GM23338 (cell line): ENCODE data around the gene UBASH3A. TPM values are rescaled to one million over a fixed set of nuclear protein-coding genes. Genes with fewer than 3 reads are reported as not detected.

Source experiments
- ATAC-seq: fragments of 200-7000 bp; cut with Tn5 transposase; 3 replicates; pipeline ENCODE4 v1.9.1; 2020
- DNase-seq: peaks from one replicate; pipeline ENCODE4 v3.0.0-alpha.2; 2015; ENCODE audit warnings: low spot score
- H2AFZ ChIP-seq: fragments of 200-600 bp; sonication (generic); 2 replicates; pipeline ENCODE4 v1.8.0; 2016; ENCODE audit warnings: antibody characterized with exemption, mild to moderate bottlenecking, moderate library complexity
- H3F3A ChIP-seq: fragments of 200-600 bp; sonication (generic); replicated peaks from 2 replicates; pipeline ENCODE4 v1.8.0; 2017; ENCODE audit warnings: antibody characterized with exemption, mixed run types, low read depth
- H3K27ac ChIP-seq: fragments of 200-600 bp; sonication (generic); 2 replicates; pipeline ENCODE4 v1.6.1; 2016; ENCODE audit warnings: low read depth
- H3K27me3 ChIP-seq: fragments of 200-600 bp; sonication (generic); 2 replicates; pipeline ENCODE4 v1.8.0; 2016; ENCODE audit warnings: mild to moderate bottlenecking, mixed run types, moderate library complexity; ENCODE audit not compliant: insufficient read depth
- H3K36me3 ChIP-seq: fragments of 200-600 bp; sonication (generic); 2 replicates; pipeline ENCODE4 v1.8.0; 2016; ENCODE audit warnings: mild to moderate bottlenecking; ENCODE audit not compliant: insufficient read depth
- H3K4me1 ChIP-seq: fragments of 200-600 bp; sonication (generic); 2 replicates; pipeline ENCODE4 v1.8.0; 2016; ENCODE audit warnings: mild to moderate bottlenecking, moderate library complexity; ENCODE audit not compliant: insufficient read depth
- H3K4me2 ChIP-seq: fragments of 200-600 bp; sonication (generic); 2 replicates; pipeline ENCODE4 v1.7.1; 2017; ENCODE audit warnings: mixed run types
- H3K4me3 ChIP-seq: fragments of 200-600 bp; sonication (generic); 2 replicates; pipeline ENCODE4 v1.6.1; 2016; ENCODE audit warnings: mixed run types
- H3K79me2 ChIP-seq: fragments of 200-600 bp; sonication (generic); replicated peaks from 2 replicates; pipeline ENCODE4 v1.8.0; 2017; ENCODE audit warnings: mild to moderate bottlenecking; ENCODE audit not compliant: insufficient read depth
- H3K9me2 ChIP-seq: fragments of 200-600 bp; sonication (generic); 2 replicates; pipeline ENCODE4 v1.8.0; 2017; ENCODE audit not compliant: insufficient read depth
- H4K20me1 ChIP-seq: fragments of 200-600 bp; sonication (generic); replicated peaks from 2 replicates; pipeline ENCODE4 v1.8.0; 2017; ENCODE audit warnings: mild to moderate bottlenecking; ENCODE audit not compliant: insufficient read depth
- H3K27ac Mint-ChIP-seq: 2 replicates; pipeline ENCODE4 v1.8.0; 2020; ENCODE audit warnings: inconsistent platforms, mild to moderate bottlenecking, moderate library complexity, mixed read lengths
- H3K27me3 Mint-ChIP-seq: 3 replicates; pipeline ENCODE4 v1.8.0; 2022; ENCODE audit warnings: low read depth, mild to moderate bottlenecking, moderate library complexity, mixed read lengths, inconsistent platforms; ENCODE audit not compliant: insufficient read depth, poor library complexity
- H3K36me3 Mint-ChIP-seq: 3 replicates; pipeline ENCODE4 v1.8.0; 2021; ENCODE audit warnings: low read depth, mild to moderate bottlenecking, inconsistent platforms, moderate library complexity, mixed read lengths
- H3K4me1 Mint-ChIP-seq: 3 replicates; pipeline ENCODE4 v1.8.0; 2020; ENCODE audit warnings: mild to moderate bottlenecking, inconsistent platforms, mixed read lengths
- H3K4me3 Mint-ChIP-seq: 3 replicates; pipeline ENCODE4 v1.8.0; 2021; ENCODE audit warnings: moderate library complexity, mild to moderate bottlenecking, inconsistent platforms, mixed read lengths
- H3K9me3 Mint-ChIP-seq: 3 replicates; pipeline ENCODE4 v1.8.0; 2020; ENCODE audit warnings: moderate library complexity, mild to moderate bottlenecking, inconsistent platforms, mixed read lengths
- CREB1 ChIP-seq: fragments of 250-450 bp; sonication (Bioruptor Pico); IDR thresholded peaks from 2 replicates; pipeline ENCODE4 v1.5.0; 2020; ENCODE audit warnings: low read depth, mild to moderate bottlenecking, moderate library complexity
- CTCF ChIP-seq, 2 experiments: fragments of 200-600 bp in 1 of 2; sonication (generic) in 1 of 2; conservative IDR thresholded peaks; 2 replicates each; pipeline versions ENCODE4 v1.5.1 to v1.6.1; 2016 to 2017; ENCODE audit warnings: antibody characterized with exemption in 2 of 2, low read depth in 2 of 2, mild to moderate bottlenecking in 2 of 2, moderate library complexity in 1 of 2
- ETS1 ChIP-seq: IDR thresholded peaks from 2 replicates; pipeline ENCODE4 v1.6.1; 2016; ENCODE audit warnings: antibody characterized with exemption
- EZH2 ChIP-seq: fragments of 200-600 bp; sonication (generic); IDR thresholded peaks from one replicate; pipeline ENCODE4 v1.8.0; 2017; ENCODE audit warnings: antibody characterized with exemption, mild to moderate bottlenecking, low read depth; ENCODE audit not compliant: unreplicated experiment
- EZH2phosphoT487 ChIP-seq: fragments of 200-600 bp; sonication (generic); IDR thresholded peaks from one replicate; pipeline ENCODE4 v1.8.1; 2018; ENCODE audit warnings: antibody characterized with exemption; ENCODE audit not compliant: unreplicated experiment
- JUNB ChIP-seq: IDR thresholded peaks from one replicate; pipeline ENCODE4 v1.6.1; 2016; ENCODE audit warnings: antibody characterized with exemption; ENCODE audit not compliant: unreplicated experiment
- NANOG ChIP-seq: IDR thresholded peaks from 2 replicates; pipeline ENCODE4 v1.6.1; 2016; ENCODE audit warnings: antibody characterized with exemption, borderline replicate concordance
- POLR2AphosphoS5 ChIP-seq: IDR thresholded peaks from 2 replicates; pipeline ENCODE4 v1.6.1; 2016; ENCODE audit warnings: antibody characterized with exemption, low read depth
- REST ChIP-seq: IDR thresholded peaks from one replicate; pipeline ENCODE4 v1.6.1; 2018; ENCODE audit warnings: antibody characterized with exemption; ENCODE audit not compliant: unreplicated experiment
- STAT1 ChIP-seq: IDR thresholded peaks from one replicate; pipeline ENCODE4 v1.6.1; 2016; ENCODE audit warnings: antibody characterized with exemption; ENCODE audit not compliant: unreplicated experiment
- ZNF114 ChIP-seq: fragments of 250-450 bp; sonication (Bioruptor Pico); IDR thresholded peaks from 2 replicates; pipeline ENCODE4 v1.5.0; 2020; ENCODE audit warnings: mild to moderate bottlenecking, moderate library complexity
- ZNF331 ChIP-seq: fragments of 250-450 bp; sonication (Bioruptor Pico); IDR thresholded peaks from 2 replicates; pipeline ENCODE4 v1.5.0; 2020; ENCODE audit warnings: low read depth, mild to moderate bottlenecking, moderate library complexity
- ZNF462 ChIP-seq: fragments of 250-450 bp; sonication (Bioruptor Pico); IDR thresholded peaks from 2 replicates; pipeline ENCODE4 v1.5.0; 2020; ENCODE audit warnings: mild to moderate bottlenecking, moderate library complexity
- polyA plus RNA-seq: library from polyadenylated mRNA; unstranded; fragments of >200 nt; fragmentation: Nextera tagmentation; extraction: Ambion mirVana; gene quantifications from 2 replicates; pipeline ENCODE4 v1.2.1, GENCODE V29; 2016
- total RNA-seq: library from RNA; depleted of rRNA; stranded (reverse); fragments of >200 nt; shearing (Covaris generic); gene quantifications from 2 replicates; pipeline ENCODE4 v1.2.3, GENCODE V29; 2014

The UBASH3A gene
- total and polyA plus RNA-seq, 2 experiments from 2014 or later, result not detected

GRCh38 chr21:42459082-42459460 is 55.4 kb downstream of the UBASH3A start:
- no peak overlapping the region for H2AFZ ChIP-seq
- no peak overlapping the region for H3K4me2 ChIP-seq
- DNase-seq, result no peak
- H3K4me3 Mint-ChIP-seq, result no peak overlapping the region
- TF ChIP-seq ZNF114 (no peak), EZH2 (no peak), NANOG (no peak), POLR2AphosphoS5 (no peak), CTCF (conservative IDR thresholded peaks at IDR 0.05; ENCODE audit: low read depth in 2 of 2) (no peak), CREB1 (CRISPR knock-in tag) (no peak), EZH2phosphoT487 (no peak), ETS1 (no peak), JUNB (no peak), ZNF331 (CRISPR knock-in tag) (no peak), REST (no peak), STAT1 (no peak), ZNF462 (CRISPR knock-in tag) (no peak)
- no peak overlapping the region for H3K4me3 ChIP-seq
- H3F3A ChIP-seq, result no peaks in the 10 kb centered on the region
- H3K4me1 Mint-ChIP-seq, result peaks cover 32% of the 10 kb centered on the region
- peaks cover 7% of the 10 kb centered on the region; the same call in 2 of the 3 replicates for H3K36me3 Mint-ChIP-seq
- H3K4me1 ChIP-seq, result peaks cover 18% of the 10 kb centered on the region
- no peak overlapping the region for H3K27ac Mint-ChIP-seq
- no peaks in the 10 kb centered on the region for H4K20me1 ChIP-seq
- H3K27me3 Mint-ChIP-seq, result peaks cover 7% of the 10 kb centered on the region
- H3K36me3 ChIP-seq, result no peaks in the 10 kb centered on the region
- H3K27ac ChIP-seq, result no peak overlapping the region
- H3K27me3 ChIP-seq, result no peaks in the 10 kb centered on the region
- no peak for ATAC-seq
- no peaks in the 10 kb centered on the region for H3K79me2 ChIP-seq
- peaks cover 19% of the 10 kb centered on the region for H3K9me3 Mint-ChIP-seq
- H3K9me2 ChIP-seq, result peaks cover 5% of the 10 kb centered on the region; the same call in 1 of the 2 replicates
